K562 (cell line): Measurements from ENCODE around the gene TBCEL. TPM values are rescaled to one million over a fixed set of nuclear protein-coding genes. Genes with fewer than 3 reads are reported as not detected.

ENCODE experiments used
- ATAC-seq: fragments of 200-7000 bp; cut with Tn5 transposase; 3 replicates; pipeline ENCODE4 v1.9.1; 2020; ENCODE audit warnings: moderate library complexity
- BruUV-seq: library from RNA; stranded (reverse); fragments of 400-500 nt; replicated peaks from 2 replicates; lab custom pipeline; 2021; lab: Mats Ljungman, UMichigan
- CTCF ChIA-PET: fragments of 300-600 bp; formaldehyde crosslinking; extraction: SDS; loops from one replicate; lab custom pipeline; 2021; ENCODE audit warnings: low intra/inter-chr PET ratio; lab: Yijun Ruan, JAX
- POLR2A ChIA-PET: fragments of 300-600, 350-650 bp; sonication (Branson Sonifier 250); formaldehyde crosslinking; extraction: SDS; loops from one replicate; lab custom pipeline; 2021; ENCODE audit warnings: antibody characterized with exemption, inconsistent platforms; lab: Yijun Ruan, JAX
- DNase-seq, 4 experiments: peaks; one replicate each; pipeline versions ENCODE4 v3.0.0 to v3.0.0-alpha.2; 2011 to 2018; ENCODE audit warnings: low spot score in 3 of 4, mixed read lengths in 3 of 4; ENCODE audit errors: extremely low read depth in 1 of 4
- FAIRE-seq: peaks from 2 replicates; lab custom pipeline; 2011; peaks lifted over from hg19 to GRCh38; lab: Jason Lieb, UNC
- H2AFZ ChIP-seq: 2 replicates; pipeline ENCODE4 v1.6.0; 2011; ENCODE audit warnings: low read depth, low read length, control low read depth, inconsistent platforms
- H3K27ac ChIP-seq: fragments of 200-600 bp; 3 replicates; pipeline ENCODE4 v1.8.0; 2011; ENCODE audit warnings: low read depth, mild to moderate bottlenecking, control low read depth, inconsistent platforms, low read length, moderate library complexity, mixed read lengths; ENCODE audit errors: extremely low read depth
- H3K27me3 ChIP-seq, 2 experiments: fragments of 300-600 bp in 1 of 2; 2 replicates in 1 of 2; 3 replicates in 1 of 2; pipeline versions ENCODE4 v1.6.0 to v1.8.0; 2011; ENCODE audit warnings: inconsistent platforms in 2 of 2, low read length in 2 of 2, mild to moderate bottlenecking in 1 of 2, mixed read lengths in 1 of 2, moderate library complexity in 1 of 2; ENCODE audit not compliant: control insufficient read depth in 2 of 2, insufficient read depth in 2 of 2
- H3K36me3 ChIP-seq: fragments of 300-600 bp; 3 replicates; pipeline ENCODE4 v1.8.0; 2011; ENCODE audit warnings: mild to moderate bottlenecking, low read length, inconsistent platforms; ENCODE audit not compliant: control insufficient read depth, insufficient read depth
- H3K4me1 ChIP-seq, 2 experiments: fragments of 200-600 bp in 1 of 2; replicated peaks in 1 of 2; 2 replicates in 1 of 2; 3 replicates in 1 of 2; pipeline versions ENCODE4 v1.5.1 to v1.8.0; 2011; ENCODE audit warnings: inconsistent platforms in 2 of 2, low read length in 2 of 2, mild to moderate bottlenecking in 1 of 2, mixed read lengths in 1 of 2, moderate library complexity in 1 of 2; ENCODE audit not compliant: control insufficient read depth in 2 of 2, insufficient read depth in 2 of 2
- H3K4me2 ChIP-seq: 2 replicates; pipeline ENCODE4 v1.6.1; 2011; ENCODE audit warnings: low read length, control low read depth, inconsistent platforms, mixed read lengths; ENCODE audit not compliant: insufficient read depth
- H3K4me3 ChIP-seq: fragments of 200-600 bp; sonication (generic), shearing (Covaris generic); 2 replicates; pipeline ENCODE4 v1.5.1; 2016; ENCODE audit warnings: control low read depth, inconsistent platforms
- H3K79me2 ChIP-seq: fragments of 200-600 bp; 3 replicates; pipeline ENCODE4 v1.8.0; 2011; ENCODE audit warnings: low read length, inconsistent platforms; ENCODE audit not compliant: control insufficient read depth, insufficient read depth
- H3K9ac ChIP-seq, 2 experiments: 2 replicates each; pipeline versions ENCODE4 v1.6.0 to v1.6.1; 2011; ENCODE audit warnings: low read depth in 2 of 2, low read length in 2 of 2, control low read depth in 1 of 2, inconsistent platforms in 1 of 2, mild to moderate bottlenecking in 1 of 2, mixed read lengths in 1 of 2; ENCODE audit not compliant: insufficient read depth in 1 of 2
- H3K9me1 ChIP-seq: one replicate; pipeline ENCODE4 v1.6.0; 2011; ENCODE audit warnings: inconsistent platforms, mild to moderate bottlenecking, low read length, moderate library complexity; ENCODE audit not compliant: control insufficient read depth, insufficient read depth
- H3K9me3 ChIP-seq: replicated peaks from 2 replicates; pipeline ENCODE4 v1.5.1; 2011; ENCODE audit warnings: low read depth, low read length, inconsistent platforms; ENCODE audit not compliant: control insufficient read depth, insufficient read depth
- H4K20me1 ChIP-seq: replicated peaks from 2 replicates; pipeline ENCODE4 v1.6.1; 2011; ENCODE audit warnings: low read length, inconsistent platforms, mixed read lengths; ENCODE audit not compliant: control insufficient read depth, insufficient read depth
- CBFA2T2 ChIP-seq: fragments of 450-650 bp; conservative IDR thresholded peaks from 2 replicates; pipeline ENCODE4 v1.6.1; 2017; ENCODE audit warnings: mild to moderate bottlenecking
- CREB3L1 ChIP-seq: fragments of 450-650 bp; IDR thresholded peaks from 2 replicates; pipeline ENCODE4 v1.6.1; 2014; ENCODE audit warnings: low read depth, mild to moderate bottlenecking, moderate library complexity, borderline replicate concordance
- DDX20 ChIP-seq: fragments of 450-650 bp; IDR thresholded peaks from 2 replicates; pipeline ENCODE4 v1.6.1; 2016; ENCODE audit warnings: missing genetic modification characterization, low read depth, mild to moderate bottlenecking, missing compliant biosample characterization, moderate library complexity
- HDAC1 ChIP-seq, 2 experiments: fragments of 450-650 bp; IDR thresholded peaks; 2 replicates each; pipeline ENCODE4 v1.6.1; 2016 to 2017; ENCODE audit warnings: inconsistent platforms in 1 of 2, mild to moderate bottlenecking in 1 of 2, moderate library complexity in 1 of 2
- HDAC2 ChIP-seq: fragments of 450-650 bp; IDR thresholded peaks from 2 replicates; pipeline ENCODE4 v1.6.1; 2016; ENCODE audit warnings: mild to moderate bottlenecking
- POLR3G ChIP-seq: IDR thresholded peaks from 2 replicates; pipeline ENCODE4 v1.6.1; 2011; ENCODE audit not compliant: insufficient read length, insufficient replicate concordance; ENCODE audit errors: extremely low read depth
- PTRF ChIP-seq: fragments of 450-650 bp; IDR thresholded peaks from 2 replicates; pipeline ENCODE4 v1.6.1; 2016; ENCODE audit warnings: mild to moderate bottlenecking, missing genetic modification characterization, missing compliant biosample characterization
- SMARCE1 ChIP-seq: fragments of 450-650 bp; IDR thresholded peaks from 2 replicates; pipeline ENCODE4 v1.7.1; 2016; ENCODE audit warnings: mild to moderate bottlenecking
- SOX6 ChIP-seq: fragments of 450-650 bp; IDR thresholded peaks from 2 replicates; pipeline ENCODE4 v1.6.1; 2014; ENCODE audit warnings: mild to moderate bottlenecking
- THRAP3 ChIP-seq: fragments of 450-650 bp; IDR thresholded peaks from 2 replicates; pipeline ENCODE4 v1.6.1; 2016; ENCODE audit warnings: mild to moderate bottlenecking, inconsistent platforms, borderline replicate concordance
- TOE1 ChIP-seq, 2 experiments: fragments of 450-650 bp in 1 of 2; sonication (generic) in 1 of 2; formaldehyde crosslinking in 1 of 2; IDR thresholded peaks; 2 replicates each; pipeline versions ENCODE4 v1.7.1 to v1.8.0; 2016 to 2022; ENCODE audit warnings: borderline replicate concordance in 2 of 2, mild to moderate bottlenecking in 2 of 2, antibody characterized with exemption in 1 of 2, inconsistent platforms in 1 of 2, low read depth in 1 of 2, missing genetic modification reagents in 1 of 2, moderate library complexity in 1 of 2
- ZBTB9 ChIP-seq: fragments of 450-650 bp; formaldehyde crosslinking; IDR thresholded peaks from 2 replicates; pipeline ENCODE4 v1.4.0; 2020; ENCODE audit warnings: mild to moderate bottlenecking, moderate library complexity
- ZKSCAN1 ChIP-seq: fragments of 150-350 bp; IDR thresholded peaks from 2 replicates; pipeline ENCODE4 v1.6.1; 2016; ENCODE audit warnings: low read depth, low read length
- ZNF699 ChIP-seq: fragments of 250-450 bp; sonication (Bioruptor Pico); IDR thresholded peaks from 2 replicates; pipeline ENCODE4 v1.8.0; 2021; ENCODE audit warnings: mild to moderate bottlenecking, moderate library complexity; ENCODE audit not compliant: insufficient replicate concordance
- ZNF740 ChIP-seq, 3 experiments: fragments of 200-800 bp in 1 of 3; sonication (Bioruptor generic) in 1 of 3; sonication (generic) in 1 of 3; formaldehyde crosslinking in 1 of 3; IDR thresholded peaks; 2 replicates each; pipeline versions ENCODE4 v1.6.1 to v1.8.0; 2016 to 2022; ENCODE audit warnings: mild to moderate bottlenecking in 2 of 3, missing compliant biosample characterization in 2 of 3, missing genetic modification characterization in 2 of 3, missing genetic modification reagents in 1 of 3
- ZNF780A ChIP-seq: fragments of 250-450 bp; sonication (Bioruptor Pico); IDR thresholded peaks from 2 replicates; pipeline ENCODE4 v1.5.0; 2021; ENCODE audit warnings: mild to moderate bottlenecking
- WGBS: fragments of 100-300 bp; shearing (Covaris generic); methylation state at CpG from one replicate; pipeline ENCODE4 v1.1.6; 2016; ENCODE audit warnings: low coverage, mixed read lengths; ENCODE audit not compliant: insufficient coverage; ENCODE audit errors: missing lambda C conversion rate; 5-methylcytosine and 5-hydroxymethylcytosine counted together
- in situ Hi-C: fragments of 300-500 bp; cut with MboI; formaldehyde crosslinking; loops from 4 replicates; pipeline ENCODE4 v1.15.0; 2018; ENCODE audit warnings: inconsistent platforms, mixed read lengths
- intact Hi-C: fragments of 100-400 bp; cut with micrococcal nuclease; formaldehyde crosslinking; loops from 2 replicates; pipeline ENCODE4 v1.14.2; 2022
- polyA plus RNA-seq, 8 experiments: library from polyadenylated mRNA; depleted of rRNA in 4 of 8; stranded (reverse) in 5 of 8; unstranded in 3 of 8; fragments of >200 nt; fragmentation: Nextera tagmentation in 2 of 8; fragmentation: Illumina TruSeq in 1 of 8; extraction: Ambion mirVana in 2 of 8; extraction: Trizol in 1 of 8; gene quantifications; 2 replicates each; pipeline versions ENCODE4 v1.2.1 to v1.2.3, GENCODE V29; 2011 to 2014; ENCODE audit warnings: inconsistent platforms in 1 of 8, missing spikeins in 1 of 8
- total RNA-seq, 7 experiments: library from RNA; depleted of rRNA in 6 of 7; stranded (reverse); fragments of >200 nt in 6 of 7; fragmentation: Illumina TruSeq in 2 of 7; extraction: Trizol in 2 of 7; gene quantifications; 2 replicates each; pipeline versions ENCODE4 v1.2.1 to v1.2.3, GENCODE V29; 2011 to 2021; ENCODE audit warnings: low replicate concordance in 1 of 7
- TF ChIP-seq, protein P1 (sequence below), 2 experiments: IDR thresholded peaks; 2 replicates each; pipeline ENCODE4 v1.6.1; 2012; ENCODE audit warnings: improper control_type of control experiment in 2 of 2, low read depth in 2 of 2, low read length in 2 of 2, borderline replicate concordance in 1 of 2

The TBCEL gene
- total and polyA plus RNA-seq, 9 of the 15 experiments (the other 6 are each of a cell fraction or from before 2014, with no cell fraction given) = 0.39 to 2.3 (median 1.4) TPM

DNA sequence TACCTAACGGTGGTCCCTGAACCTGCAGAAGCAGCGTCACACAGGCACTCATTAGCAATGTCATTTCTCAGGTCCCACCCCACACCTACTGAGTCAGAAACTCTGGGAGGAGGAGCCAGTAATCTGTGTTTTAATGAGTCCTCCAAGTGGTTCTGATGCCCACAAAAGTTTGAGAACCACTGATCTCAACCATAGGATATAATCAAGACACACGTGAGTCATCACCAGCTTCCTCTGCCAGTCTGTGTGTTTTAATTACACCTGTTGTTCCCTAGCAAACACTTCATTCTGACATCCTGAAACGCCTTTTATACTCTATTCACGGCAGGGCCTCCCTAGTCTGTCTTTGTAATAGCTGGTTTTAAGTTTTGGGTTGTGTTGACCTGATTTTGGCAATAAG lies 82.9 kb downstream of the TBCEL start:
- H3K9me1 ChIP-seq = no peaks in the 10 kb centered on the region
- no peaks in the 10 kb centered on the region for H3K79me2 ChIP-seq
- H3K9me3 ChIP-seq = no peaks in the 10 kb centered on the region
- 0% methylated on average over 5 of the region's 5 CpGs for WGBS
- H4K20me1 ChIP-seq = no peaks in the 10 kb centered on the region
- no peak overlapping the region for H3K9ac ChIP-seq
- peaks cover 7 to 20% of the 10 kb centered on the region in 2 experiments for H3K27me3 ChIP-seq
- no peak overlapping the region for H3K4me3 ChIP-seq
- FAIRE-seq (no peak), DNase-seq (no peak), ATAC-seq (no peak)
- POLR2A ChIA-PET = no interaction called here
- in situ Hi-C loops (no loop called here), intact Hi-C loops (no loop called here)
- no peaks in the 10 kb centered on the region for H3K4me1 ChIP-seq
- H3K4me2 ChIP-seq = no peak overlapping the region
- CTCF ChIA-PET = no interaction called here
- no peak overlapping the region for H2AFZ ChIP-seq
- H3K27ac ChIP-seq = no peak overlapping the region
- BruUV-seq = no TSS peak
- no peaks in the 10 kb centered on the region for H3K36me3 ChIP-seq
- TF ChIP-seq POLR3G (no peak), ZNF699 (CRISPR knock-in tag) (no peak), TOE1 (IDR thresholded peaks at IDR 0.05; ENCODE audit: borderline replicate concordance) (no peak), TOE1 (CRISPR knock-in tag; IDR thresholded peaks at IDR 0.05; ENCODE audit: borderline replicate concordance, low read depth) (no peak), SOX6 (no peak), ZNF780A (CRISPR knock-in tag) (no peak), SMARCE1 (no peak), ZBTB9 (CRISPR knock-in tag) (no peak), CBFA2T2 (no peak), HDAC2 (no peak), ZNF740 (CRISPR knock-in tag; IDR thresholded peaks at IDR 0.05) (no peak), ZNF740 (tag; IDR thresholded peaks at IDR 0.05) (no peak), DDX20 (tag) (no peak), PTRF (tag) (no peak), HDAC1 (IDR thresholded peaks at IDR 0.05) (no peak), THRAP3 (no peak), CREB3L1 (no peak), ZKSCAN1 (no peak)
- TF ChIP-seq, protein P1, sequence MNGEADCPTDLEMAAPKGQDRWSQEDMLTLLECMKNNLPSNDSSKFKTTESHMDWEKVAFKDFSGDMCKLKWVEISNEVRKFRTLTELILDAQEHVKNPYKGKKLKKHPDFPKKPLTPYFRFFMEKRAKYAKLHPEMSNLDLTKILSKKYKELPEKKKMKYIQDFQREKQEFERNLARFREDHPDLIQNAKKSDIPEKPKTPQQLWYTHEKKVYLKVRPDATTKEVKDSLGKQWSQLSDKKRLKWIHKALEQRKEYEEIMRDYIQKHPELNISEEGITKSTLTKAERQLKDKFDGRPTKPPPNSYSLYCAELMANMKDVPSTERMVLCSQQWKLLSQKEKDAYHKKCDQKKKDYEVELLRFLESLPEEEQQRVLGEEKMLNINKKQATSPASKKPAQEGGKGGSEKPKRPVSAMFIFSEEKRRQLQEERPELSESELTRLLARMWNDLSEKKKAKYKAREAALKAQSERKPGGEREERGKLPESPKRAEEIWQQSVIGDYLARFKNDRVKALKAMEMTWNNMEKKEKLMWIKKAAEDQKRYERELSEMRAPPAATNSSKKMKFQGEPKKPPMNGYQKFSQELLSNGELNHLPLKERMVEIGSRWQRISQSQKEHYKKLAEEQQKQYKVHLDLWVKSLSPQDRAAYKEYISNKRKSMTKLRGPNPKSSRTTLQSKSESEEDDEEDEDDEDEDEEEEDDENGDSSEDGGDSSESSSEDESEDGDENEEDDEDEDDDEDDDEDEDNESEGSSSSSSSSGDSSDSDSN (IDR thresholded peaks at IDR 0.05; ENCODE audit: borderline replicate concordance in 1 of 2, low read depth in 2 of 2, low read length in 2 of 2) = no peak
